Thyroid gland (tissue), 4 donors: ENCODE measurements around the gene PLEKHA5.

Experiments
- CTCF ChIP-seq, 6 experiments: fragments of 200-600 bp in 3 of 6; fragments of 450-650 bp in 3 of 6; sonication (generic) in 3 of 6; IDR thresholded peaks; one replicate each; pipeline ENCODE4 v1.5.1; 2016 to 2019; ENCODE audit warnings: antibody characterized with exemption in 6 of 6, mild to moderate bottlenecking in 2 of 6, inconsistent platforms in 1 of 6, moderate library complexity in 1 of 6
- POLR2A ChIP-seq, 2 donors: fragments of 450-650 bp; IDR thresholded peaks; one replicate each; pipeline ENCODE4 v1.6.1; 2017; ENCODE audit warnings: antibody characterized with exemption in 2 of 2, mild to moderate bottlenecking in 2 of 2, moderate library complexity in 1 of 2

GRCh38 chr12:19129122-19129485, 429 bp upstream of the PLEKHA5 start:
- no peak for TF ChIP-seq CTCF (IDR thresholded peaks at IDR 0.05)
- no peak for TF ChIP-seq POLR2A (IDR thresholded peaks at IDR 0.05)
